ENCODE measurements around the gene MZF1. TPM values are rescaled to one million over a fixed set of nuclear protein-coding genes. Genes with fewer than 3 reads are reported as not detected.
"Not testable (repeated sequence)": the region's sequence is repeated elsewhere in the genome, so short reads cannot be mapped to it uniquely, and the experiment has no call there.

Gene MZF1
- total and polyA plus RNA-seq, 4 donors, result 4.9 to 21.1 (median 8.8) TPM

GRCh38 chr19:58578012-58578925 lies 5.1 kb upstream of the MZF1 start:
- peaks cover 1 to 17% (median 11%) of the 10 kb centered on the region in 4 donors for H3K4me1 ChIP-seq (ENCODE audit: control insufficient read depth in 4 of 4, insufficient read depth in 4 of 4, low read length in 3 of 4)
- no peak for DNase-seq (ENCODE audit: low spot score)
- no peak overlapping the region for H3K27ac ChIP-seq (ENCODE audit: low read depth in 1 of 2, low read length in 2 of 2)
- H3K9ac ChIP-seq (ENCODE audit: low read depth in 1 of 2, low read length in 2 of 2), result no peak overlapping the region
- no peak overlapping the region for H3K4me3 ChIP-seq (ENCODE audit: low read depth in 1 of 3, low read length in 3 of 3)
- WGBS, result 91% methylated on average over 11 of the region's 11 CpGs
- no peaks in the 10 kb centered on the region for H3K27me3 ChIP-seq (ENCODE audit: control insufficient read depth in 4 of 4, insufficient read depth in 4 of 4, low read length in 3 of 4)
- no peaks in the 10 kb centered on the region for H3K9me3 ChIP-seq (ENCODE audit: control insufficient read depth in 4 of 4, low read length in 3 of 4)
- H3K36me3 ChIP-seq (ENCODE audit: control insufficient read depth in 4 of 4, insufficient read depth in 3 of 4, low read depth in 1 of 4, low read length in 3 of 4), result peaks cover 0 to 13% (median 10%) of the 10 kb centered on the region in 4 donors
- TF ChIP-seq HNF4G (IDR thresholded peaks at IDR 0.05) (no peak), YY1 (IDR thresholded peaks at IDR 0.05) (no peak), NR2F2 (IDR thresholded peaks at IDR 0.05) (no peak), JUND (IDR thresholded peaks at IDR 0.05) (no peak), GABPA (IDR thresholded peaks at IDR 0.05 in 1 of 2, conservative IDR thresholded peaks at IDR 0.05 in 1 of 2) (no peak), RAD21 (IDR thresholded peaks at IDR 0.05) (no peak), ATF3 (IDR thresholded peaks at IDR 0.05) (no peak), MAX (IDR thresholded peaks at IDR 0.05) (no peak), FOXA2 (IDR thresholded peaks at IDR 0.05) (no peak), TAF1 (conservative IDR thresholded peaks at IDR 0.05) (no peak), CTCF (IDR thresholded peaks at IDR 0.05; ENCODE audit: low read depth, low read length, missing input control) (no peak), EGR1 (IDR thresholded peaks at IDR 0.05; ENCODE audit: low read depth in 2 of 2) (no peak), HNF4A (conservative IDR thresholded peaks at IDR 0.05) (no peak), RXRA (IDR thresholded peaks at IDR 0.05) (no peak), REST (IDR thresholded peaks at IDR 0.05) (no peak), ZBTB33 (IDR thresholded peaks at IDR 0.05) (no peak), SP1 (IDR thresholded peaks at IDR 0.05) (no peak), FOXA1 (IDR thresholded peaks at IDR 0.05) (no peak)

- not testable (repeated sequence) for DNase-seq (ENCODE audit: low spot score); H3K27ac ChIP-seq (ENCODE audit: low read depth in 1 of 2, low read length in 2 of 2); H3K4me3 ChIP-seq (ENCODE audit: low read depth in 1 of 3, low read length in 3 of 3); H3K9ac ChIP-seq (ENCODE audit: low read depth in 1 of 2, low read length in 2 of 2); H3K36me3 ChIP-seq (ENCODE audit: control insufficient read depth in 4 of 4, insufficient read depth in 3 of 4, low read depth in 1 of 4, low read length in 3 of 4); H3K9me3 ChIP-seq (ENCODE audit: control insufficient read depth in 4 of 4, low read length in 3 of 4); H3K27me3 ChIP-seq (ENCODE audit: control insufficient read depth in 4 of 4, insufficient read depth in 4 of 4, low read length in 3 of 4)
- peaks cover 1 to 17% (median 11%) of the 10 kb centered on the region in 4 donors for H3K4me1 ChIP-seq (ENCODE audit: control insufficient read depth in 4 of 4, insufficient read depth in 4 of 4, low read length in 3 of 4)
- WGBS, result 98% methylated on average over 2 of the region's 2 CpGs
Observed at GRCh38 chr19:58577581-58577980, 4.4 kb upstream of the MZF1 start.
